Activated T-helper 2 cell treated with anti-CD3 and anti-CD28 coated beads, Interferon-gamma antibody, Interleukin-2, Interleukin-4, amounts not matched to agents 10 μg/mL and 5 μg/mL and 100 μg/mL, durations not matched to agents 14 hours and 24 hours and 36 hours (primary cell): Measurements from ENCODE around the gene FOXF1. TPM values are rescaled to one million over a fixed set of nuclear protein-coding genes. Genes with fewer than 3 reads are reported as not detected.

Experiments
- DNase-seq: peaks from one replicate; pipeline ENCODE4 v3.0.0; 2021; ENCODE audit warnings: low spot score
- H3K27ac Mint-ChIP-seq: one replicate; pipeline ENCODE4 v1.8.0; 2021; ENCODE audit warnings: mixed read lengths
- H3K27me3 Mint-ChIP-seq: one replicate; pipeline ENCODE4 v1.8.0; 2021; ENCODE audit warnings: low read depth, mixed read lengths
- H3K36me3 Mint-ChIP-seq: one replicate; pipeline ENCODE4 v1.8.0; 2021; ENCODE audit warnings: low read depth, mixed read lengths
- H3K4me1 Mint-ChIP-seq: one replicate; pipeline ENCODE4 v1.8.0; 2021; ENCODE audit warnings: low read depth, mixed read lengths
- H3K4me3 Mint-ChIP-seq: one replicate; pipeline ENCODE4 v1.8.0; 2021; ENCODE audit warnings: low read depth, mild to moderate bottlenecking, moderate library complexity, mixed read lengths
- H3K9me3 Mint-ChIP-seq: one replicate; pipeline ENCODE4 v1.8.0; 2021; ENCODE audit warnings: mixed read lengths
- intact Hi-C: fragments of 100-400 bp; cut with micrococcal nuclease; formaldehyde crosslinking; loops from one replicate; pipeline ENCODE4 v1.15.1; 2023
- total RNA-seq: library from RNA; stranded (reverse); gene quantifications from 2 replicates; pipeline ENCODE4 v1.2.3, GENCODE V29; 2022

FOXF1 gene
- total RNA-seq, 1 donor from 2014 or later: not detected

DNA sequence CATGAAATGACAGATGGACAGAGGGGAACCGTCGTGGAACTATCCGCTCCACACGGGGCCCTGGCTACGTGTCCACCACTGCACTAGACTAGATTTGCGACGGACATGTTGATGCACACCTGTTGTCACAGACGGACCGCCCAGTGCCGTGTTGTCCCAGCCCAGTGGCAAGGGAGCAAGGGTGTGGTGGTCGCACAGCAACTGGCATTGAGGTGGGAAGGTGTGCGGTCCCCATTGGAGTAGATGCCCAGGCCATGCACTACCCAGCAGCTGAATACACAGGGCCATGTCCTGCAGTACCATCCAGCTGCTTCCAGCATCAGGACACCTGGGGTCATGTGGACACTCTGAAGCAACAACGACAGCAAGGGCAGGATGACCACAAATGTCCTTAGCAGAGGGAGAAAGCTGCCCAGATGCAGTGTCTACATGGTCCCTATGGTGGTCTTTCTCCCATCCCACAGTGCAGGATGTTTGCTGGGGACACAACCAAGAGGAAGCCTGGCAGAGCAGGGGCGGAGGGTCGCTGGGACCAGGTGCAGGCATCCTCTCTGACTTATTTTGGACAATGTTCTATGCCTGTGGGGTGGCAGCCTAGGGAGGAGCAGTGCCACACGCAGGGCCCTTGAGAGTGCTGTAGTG lies 8.8 kb downstream of the FOXF1 start:
- no peaks in the 10 kb centered on the region for H3K4me1 Mint-ChIP-seq
- DNase-seq: no peak
- intact Hi-C loops: no loop called here
- no peak overlapping the region for H3K27ac Mint-ChIP-seq
- no peaks in the 10 kb centered on the region for H3K36me3 Mint-ChIP-seq
- H3K9me3 Mint-ChIP-seq: no peaks in the 10 kb centered on the region
- H3K4me3 Mint-ChIP-seq: no peak overlapping the region
- H3K27me3 Mint-ChIP-seq: peaks cover 44% of the 10 kb centered on the region

DNA sequence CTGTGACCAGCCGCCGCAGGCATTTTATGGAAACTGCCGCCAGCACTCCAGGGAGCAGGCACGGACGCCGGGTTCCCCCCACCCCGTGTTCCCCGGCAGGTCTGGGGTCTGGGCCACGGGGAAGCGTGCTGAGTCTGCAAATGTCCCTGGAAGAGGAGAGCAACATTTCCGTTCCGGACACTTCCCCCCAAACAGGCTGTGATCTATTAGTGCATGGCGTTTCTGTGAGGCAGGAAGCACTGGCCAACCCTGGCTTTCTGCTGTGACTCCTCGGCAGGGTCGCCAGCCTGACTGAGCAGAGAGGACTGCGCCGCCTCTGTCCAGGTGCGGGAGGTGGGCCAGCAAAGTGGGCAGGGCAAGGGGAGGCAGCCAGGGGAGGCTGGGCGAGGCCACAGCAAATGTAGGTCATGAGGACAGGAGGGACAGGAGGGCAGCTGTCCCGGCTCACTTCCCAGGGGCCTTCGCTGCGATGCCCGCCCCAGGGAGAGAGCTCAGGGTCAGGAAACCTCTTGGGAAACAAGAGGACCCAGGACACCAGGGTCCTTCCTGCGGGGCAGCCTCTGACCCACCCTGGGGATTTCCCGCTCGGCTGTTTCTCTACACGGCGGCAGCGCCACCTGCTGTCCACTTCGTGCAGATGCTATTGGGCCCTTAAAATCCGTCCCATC lies 9.5 kb downstream of the FOXF1 start:
- intact Hi-C loops: loop anchor here (2.0 to 10.0 kb wide), 2 partner anchors 179 to 445 kb away; no protein-coding TSS in a partner anchor
- H3K27ac Mint-ChIP-seq: no peak overlapping the region
- DNase-seq: peak; percentile 39

GRCh38 chr16:86520317-86521210 lies 10.2 kb downstream of the FOXF1 start:
- H3K4me3 Mint-ChIP-seq: no peak overlapping the region
- no peaks in the 10 kb centered on the region for H3K4me1 Mint-ChIP-seq
- intact Hi-C loops: loop anchor here (2.0 to 10.0 kb wide), 2 partner anchors 180 to 446 kb away; no protein-coding TSS in a partner anchor
- no peaks in the 10 kb centered on the region for H3K36me3 Mint-ChIP-seq
- no peaks in the 10 kb centered on the region for H3K9me3 Mint-ChIP-seq
- peaks cover 33% of the 10 kb centered on the region for H3K27me3 Mint-ChIP-seq
- no peak overlapping the region for H3K27ac Mint-ChIP-seq
- no peak for DNase-seq

More for the DNA sequence above, 9.5 kb downstream of the FOXF1 start:
- H3K9me3 Mint-ChIP-seq: no peaks in the 10 kb centered on the region
- H3K36me3 Mint-ChIP-seq: no peaks in the 10 kb centered on the region
- H3K4me3 Mint-ChIP-seq: no peak overlapping the region
- H3K4me1 Mint-ChIP-seq: no peaks in the 10 kb centered on the region
- peaks cover 38% of the 10 kb centered on the region for H3K27me3 Mint-ChIP-seq

DNA sequence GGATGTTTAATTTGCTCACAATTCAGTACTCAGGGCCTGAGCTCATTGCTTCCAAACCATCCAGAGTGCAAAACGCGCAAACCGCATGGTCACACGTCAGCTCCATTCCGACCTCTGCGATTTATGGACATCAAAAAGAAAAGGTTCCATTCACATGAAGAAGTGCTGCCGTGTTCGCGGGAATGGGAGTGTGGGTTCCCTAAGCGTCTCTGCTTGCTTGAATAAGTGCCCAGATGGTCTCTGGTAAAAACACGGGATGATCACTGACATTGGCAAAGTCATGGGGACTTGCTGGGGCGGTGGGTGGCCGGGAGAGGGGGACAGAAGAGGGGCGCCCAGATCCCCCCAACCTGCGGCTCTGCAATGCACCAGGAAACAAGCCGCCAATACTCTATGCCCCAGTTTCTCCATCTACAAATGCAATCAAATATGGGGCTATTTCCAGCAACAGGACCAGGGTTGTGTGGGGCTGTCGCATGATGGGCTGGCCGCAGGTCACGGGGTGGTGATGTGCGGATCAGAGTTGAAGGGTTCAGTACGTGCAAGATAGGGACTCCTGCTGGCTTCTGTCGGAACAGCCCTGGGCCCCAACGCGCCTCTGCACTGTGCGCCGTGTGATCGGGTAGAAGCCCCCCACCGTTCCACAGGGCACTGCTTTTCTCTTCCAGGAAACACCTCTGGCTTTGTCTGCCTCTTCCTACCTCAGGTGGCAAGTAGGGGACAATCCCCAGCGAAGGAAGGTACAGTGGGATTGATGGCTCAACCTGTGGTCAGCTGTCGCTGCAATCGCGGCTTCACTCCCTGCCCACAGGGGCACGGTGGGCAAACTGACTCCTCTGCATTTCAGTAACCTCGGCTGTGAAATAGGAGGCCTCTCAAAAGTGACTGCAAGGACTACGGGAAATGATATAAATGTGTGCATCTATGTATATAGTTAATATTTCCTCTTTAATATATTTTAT lies 11.2 kb downstream of the FOXF1 start:
- no peak overlapping the region for H3K27ac Mint-ChIP-seq
- DNase-seq: no peak
- H3K4me3 Mint-ChIP-seq: no peak overlapping the region
- no peaks in the 10 kb centered on the region for H3K9me3 Mint-ChIP-seq
- H3K4me1 Mint-ChIP-seq: no peaks in the 10 kb centered on the region
- H3K27me3 Mint-ChIP-seq: peaks cover 28% of the 10 kb centered on the region
- no peaks in the 10 kb centered on the region for H3K36me3 Mint-ChIP-seq
- intact Hi-C loops: loop anchor here (2.0 to 10.0 kb wide), 2 partner anchors 181 to 447 kb away; no protein-coding TSS in a partner anchor

- no peaks in the 10 kb centered on the region for H3K4me1 Mint-ChIP-seq
- DNase-seq: no peak
- no peak overlapping the region for H3K27ac Mint-ChIP-seq
- intact Hi-C loops: loop anchor here (10.0 kb wide), 1 partner anchor 448 kb away; no protein-coding TSS in a partner anchor
- H3K4me3 Mint-ChIP-seq: no peak overlapping the region
- H3K36me3 Mint-ChIP-seq: no peaks in the 10 kb centered on the region
- no peaks in the 10 kb centered on the region for H3K9me3 Mint-ChIP-seq
- H3K27me3 Mint-ChIP-seq: peaks cover 19% of the 10 kb centered on the region
Observed at GRCh38 chr16:86522634-86523033, 12.3 kb downstream of the FOXF1 start.

GRCh38 chr16:86523166-86523740 lies 12.9 kb downstream of the FOXF1 start:
- H3K4me1 Mint-ChIP-seq: no peaks in the 10 kb centered on the region
- no peak for DNase-seq
- H3K27me3 Mint-ChIP-seq: peaks cover 13% of the 10 kb centered on the region
- H3K27ac Mint-ChIP-seq: no peak overlapping the region
- no peaks in the 10 kb centered on the region for H3K9me3 Mint-ChIP-seq
- no peaks in the 10 kb centered on the region for H3K36me3 Mint-ChIP-seq
- no peak overlapping the region for H3K4me3 Mint-ChIP-seq
- intact Hi-C loops: loop anchor here (10.0 kb wide), 1 partner anchor 448 kb away; no protein-coding TSS in a partner anchor

DNA sequence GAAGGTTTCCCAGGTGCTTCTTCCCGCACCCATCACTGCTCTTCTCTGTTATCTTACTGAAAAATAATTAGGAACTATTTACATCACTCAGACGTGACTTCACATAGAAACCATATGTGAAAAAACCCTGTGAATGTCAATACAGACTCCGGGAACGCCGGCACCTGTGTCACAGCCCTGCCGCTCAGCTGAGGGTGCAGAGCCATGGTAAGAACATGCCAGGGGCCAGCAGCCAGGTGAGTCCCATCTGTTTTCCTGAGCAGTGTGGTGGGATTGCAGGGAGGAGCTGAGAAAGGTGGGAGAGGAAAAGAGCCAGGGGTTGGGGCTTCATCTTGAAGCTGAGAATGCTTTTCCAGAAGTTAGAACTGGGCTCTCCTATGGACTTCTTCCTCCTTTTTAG lies 13.7 kb downstream of the FOXF1 start:
- Mint-ChIP-seq H3K27me3 (peaks cover 6% of the 10 kb centered on the region), H3K36me3 (no peaks in the 10 kb centered on the region), H3K4me1 (no peaks in the 10 kb centered on the region), H3K4me3 (no peak overlapping the region), H3K27ac (no peak overlapping the region), H3K9me3 (no peaks in the 10 kb centered on the region)
- DNase-seq: no peak
- intact Hi-C loops: loop anchor here (10.0 kb wide), 1 partner anchor 449 kb away; no protein-coding TSS in a partner anchor

GRCh38 chr16:86525696-86526095 lies 15.4 kb downstream of the FOXF1 start:
- Mint-ChIP-seq H3K27ac (no peak overlapping the region), H3K4me1 (no peaks in the 10 kb centered on the region), H3K36me3 (peaks cover 3% of the 10 kb centered on the region), H3K4me3 (no peak overlapping the region), H3K27me3 (peaks cover 2% of the 10 kb centered on the region), H3K9me3 (no peaks in the 10 kb centered on the region)
- no peak for DNase-seq
- intact Hi-C loops: loop anchor here (10.0 kb wide), 1 partner anchor 451 kb away; no protein-coding TSS in a partner anchor

DNA sequence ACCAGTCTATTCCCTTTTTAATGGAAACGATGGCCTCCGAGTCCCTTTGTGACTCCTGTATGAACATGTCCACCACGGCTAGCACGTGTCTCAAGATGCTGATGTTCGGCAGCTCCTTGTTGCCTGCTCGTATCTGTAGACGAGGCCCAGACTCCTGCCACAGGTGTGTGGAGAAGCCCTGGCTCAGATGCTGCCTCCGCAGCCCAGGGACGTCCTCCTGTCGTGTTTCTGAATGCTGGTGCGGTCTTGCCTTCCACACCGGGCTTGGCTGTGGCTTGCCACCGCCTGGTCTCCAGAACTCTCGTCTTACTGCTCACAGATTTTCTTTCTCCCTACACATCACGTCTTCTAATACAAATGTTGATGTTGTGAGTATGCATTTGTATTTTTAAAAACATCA lies 17.0 kb downstream of the FOXF1 start:
- Mint-ChIP-seq H3K27me3 (no peaks in the 10 kb centered on the region), H3K36me3 (peaks cover 3% of the 10 kb centered on the region), H3K4me1 (no peaks in the 10 kb centered on the region), H3K27ac (no peak overlapping the region), H3K4me3 (no peak overlapping the region), H3K9me3 (no peaks in the 10 kb centered on the region)
- intact Hi-C loops: loop anchor here (10.0 kb wide), 1 partner anchor 453 kb away; no protein-coding TSS in a partner anchor
- DNase-seq: no peak

DNA sequence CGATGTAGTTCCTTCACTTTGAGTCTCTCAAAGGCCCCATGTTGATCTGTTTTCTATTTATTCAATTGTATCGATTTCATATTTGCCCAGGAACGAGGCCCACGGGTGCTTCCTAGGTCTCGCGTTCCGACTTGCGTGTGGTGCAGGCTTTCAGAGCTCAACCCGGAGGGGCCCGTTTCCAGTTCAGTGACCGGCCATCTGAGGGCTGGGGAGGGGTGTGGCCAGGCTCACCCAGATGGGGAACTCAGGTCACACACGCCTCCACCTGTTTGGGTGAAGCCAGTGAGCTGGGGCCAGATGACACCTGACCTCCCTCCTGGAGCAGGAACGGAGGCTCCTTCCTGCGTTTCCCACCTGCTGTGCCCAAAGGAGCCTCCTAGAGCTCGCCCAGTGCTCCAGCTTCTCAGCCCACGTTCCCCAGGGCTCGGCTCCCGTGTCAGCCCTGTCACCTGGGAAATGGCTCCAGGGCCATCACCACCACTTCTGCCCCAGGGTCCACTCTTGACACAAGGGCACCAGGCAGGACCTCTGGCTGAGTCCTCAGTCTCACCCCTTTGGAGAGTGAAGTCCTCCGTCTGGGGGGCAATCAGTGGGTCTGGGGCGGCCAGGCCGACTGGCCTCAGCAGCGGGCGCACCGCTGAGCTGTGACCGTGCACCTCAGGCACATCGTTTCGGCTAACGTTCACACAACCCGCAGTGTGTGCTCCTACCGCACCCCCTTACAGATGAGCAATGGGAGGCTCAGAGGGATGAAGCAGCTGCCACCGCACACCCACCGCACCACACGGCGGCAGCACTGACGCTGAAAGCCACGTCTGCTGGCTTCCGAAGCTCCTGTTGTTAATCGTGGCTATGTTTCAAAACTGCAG lies 18.0 kb downstream of the FOXF1 start:
- H3K9me3 Mint-ChIP-seq: no peaks in the 10 kb centered on the region
- no peak for DNase-seq
- no peak overlapping the region for H3K4me3 Mint-ChIP-seq
- H3K4me1 Mint-ChIP-seq: no peaks in the 10 kb centered on the region
- no peaks in the 10 kb centered on the region for H3K27me3 Mint-ChIP-seq
- no peak overlapping the region for H3K27ac Mint-ChIP-seq
- peaks cover 3% of the 10 kb centered on the region for H3K36me3 Mint-ChIP-seq
- intact Hi-C loops: loop anchor here (10.0 kb wide), 1 partner anchor 453 kb away; no protein-coding TSS in a partner anchor

GRCh38 chr16:86529160-86529559 lies 18.8 kb downstream of the FOXF1 start:
- Mint-ChIP-seq H3K9me3 (no peaks in the 10 kb centered on the region), H3K4me1 (no peaks in the 10 kb centered on the region), H3K27me3 (no peaks in the 10 kb centered on the region), H3K27ac (no peak overlapping the region), H3K4me3 (no peak overlapping the region), H3K36me3 (peaks cover 3% of the 10 kb centered on the region)
- DNase-seq: no peak
- intact Hi-C loops: loop anchor here (10.0 kb wide), 1 partner anchor 454 kb away; no protein-coding TSS in a partner anchor
